Uterus (tissue), 2 donors: Measurements from ENCODE around the gene TMEM63B.

Experiments
- POLR2A ChIP-seq, 2 donors: fragments of 450-650 bp; IDR thresholded peaks; one replicate each; pipeline ENCODE4 v1.6.1; 2016; ENCODE audit warnings: antibody characterized with exemption in 2 of 2, mild to moderate bottlenecking in 1 of 2, moderate library complexity in 1 of 2
- TF ChIP-seq, protein P1 (sequence below), 4 experiments: fragments of 200-600 bp in 2 of 4; fragments of 450-650 bp in 2 of 4; sonication (generic) in 2 of 4; IDR thresholded peaks; one replicate each; pipeline ENCODE4 v1.5.1; 2016 to 2019; ENCODE audit warnings: antibody characterized with exemption in 4 of 4, mild to moderate bottlenecking in 2 of 4, moderate library complexity in 1 of 4

DNA sequence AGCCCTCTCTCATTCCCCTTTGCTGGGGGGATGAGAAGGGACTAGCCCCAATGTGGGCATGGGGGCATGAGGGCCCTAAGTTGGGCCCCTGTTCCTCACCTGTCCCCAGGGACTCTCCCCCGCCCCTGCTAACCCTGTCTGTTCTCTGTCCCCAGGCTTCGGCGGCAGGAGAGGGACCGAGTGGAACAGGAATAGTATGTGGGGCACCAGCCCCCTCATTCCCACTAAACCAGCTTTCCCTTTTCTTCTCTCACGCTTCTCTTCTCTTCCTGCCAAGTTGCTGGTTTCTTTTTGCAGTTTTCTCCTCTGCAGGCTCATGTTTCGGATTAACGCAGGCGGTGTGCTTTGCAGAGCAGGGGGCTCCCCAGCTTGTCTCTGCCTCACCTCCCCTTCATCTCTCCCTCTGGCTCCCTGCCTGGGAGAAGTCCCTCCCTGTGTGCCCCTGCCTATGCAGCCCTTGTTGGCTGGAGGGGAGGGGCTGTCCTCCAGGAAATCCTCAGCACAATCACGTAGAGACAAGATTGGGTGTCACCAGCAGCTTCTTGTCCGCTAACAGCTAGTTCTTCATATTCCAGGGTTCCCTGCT is 7.9 kb downstream of the TMEM63B start:
- TF ChIP-seq, protein P1, sequence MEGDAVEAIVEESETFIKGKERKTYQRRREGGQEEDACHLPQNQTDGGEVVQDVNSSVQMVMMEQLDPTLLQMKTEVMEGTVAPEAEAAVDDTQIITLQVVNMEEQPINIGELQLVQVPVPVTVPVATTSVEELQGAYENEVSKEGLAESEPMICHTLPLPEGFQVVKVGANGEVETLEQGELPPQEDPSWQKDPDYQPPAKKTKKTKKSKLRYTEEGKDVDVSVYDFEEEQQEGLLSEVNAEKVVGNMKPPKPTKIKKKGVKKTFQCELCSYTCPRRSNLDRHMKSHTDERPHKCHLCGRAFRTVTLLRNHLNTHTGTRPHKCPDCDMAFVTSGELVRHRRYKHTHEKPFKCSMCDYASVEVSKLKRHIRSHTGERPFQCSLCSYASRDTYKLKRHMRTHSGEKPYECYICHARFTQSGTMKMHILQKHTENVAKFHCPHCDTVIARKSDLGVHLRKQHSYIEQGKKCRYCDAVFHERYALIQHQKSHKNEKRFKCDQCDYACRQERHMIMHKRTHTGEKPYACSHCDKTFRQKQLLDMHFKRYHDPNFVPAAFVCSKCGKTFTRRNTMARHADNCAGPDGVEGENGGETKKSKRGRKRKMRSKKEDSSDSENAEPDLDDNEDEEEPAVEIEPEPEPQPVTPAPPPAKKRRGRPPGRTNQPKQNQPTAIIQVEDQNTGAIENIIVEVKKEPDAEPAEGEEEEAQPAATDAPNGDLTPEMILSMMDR (IDR thresholded peaks at IDR 0.05): no peak
- no peak for TF ChIP-seq POLR2A (IDR thresholded peaks at IDR 0.05)
